ENCODE data around the gene XXYLT1. TPM values are rescaled to one million over a fixed set of nuclear protein-coding genes. Genes with fewer than 3 reads are reported as not detected.
A peak's percentile ranks its signal among the peaks of the same experiment; 100 is the strongest.
"Not testable (repeated sequence)": the region's sequence is repeated elsewhere in the genome, so short reads cannot be mapped to it uniquely, and the experiment has no call there.

The XXYLT1 gene
- total and polyA plus RNA-seq, 10 donors: 2.7 to 22.3 (median 9.5) TPM

- DNase-seq: no peak
- intact Hi-C loops (cut with DNase I; ENCODE audit: low total_unique reads): no loop called here
- H3K27ac ChIP-seq: peak overlapping the region in 4 of 8 donors; percentile 13 to 73 (median 45)
- no peaks in the 10 kb centered on the region for H3K27me3 ChIP-seq (replicated peaks in 1 of 7)
- H3K4me1 ChIP-seq: peaks cover 6 to 43% (median 27%) of the 10 kb centered on the region in 6 donors
- 90 to 99% (median 93%) methylated on average over 8 of the region's 8 CpGs for WGBS, 5 donors
- H3K4me3 ChIP-seq: no peak overlapping the region
- H3K36me3 ChIP-seq: peaks cover 0 to 2% (median 0%) of the 10 kb centered on the region in 6 donors
- H3K9me3 ChIP-seq: no peaks in the 10 kb centered on the region
- TF ChIP-seq CTCF (IDR thresholded peaks at IDR 0.05 in 8 of 11, conservative IDR thresholded peaks at IDR 0.05 in 3 of 11) (no peak), POLR2AphosphoS5 (IDR thresholded peaks at IDR 0.05) (no peak), POLR2A (IDR thresholded peaks at IDR 0.05) (no peak)
These were observed 51.4 kb downstream of the XXYLT1 start for GRCh38 chr3:195219351-195220230.

GRCh38 chr3:195218331-195218730 lies 52.6 kb downstream of the XXYLT1 start:
- H3K36me3 ChIP-seq; H3K9me3 ChIP-seq; DNase-seq; intact Hi-C loops (cut with DNase I; ENCODE audit: low total_unique reads); H3K4me3 ChIP-seq; H3K27me3 ChIP-seq (replicated peaks in 1 of 7); H3K27ac ChIP-seq: not testable (repeated sequence)
- peaks cover 6 to 30% (median 18%) of the 10 kb centered on the region in 6 donors for H3K4me1 ChIP-seq
- WGBS, 5 donors: 51 to 91% (median 80%) methylated on average over 2 to 5 of the region's 5 CpGs

- DNase-seq; H3K4me3 ChIP-seq; H3K4me1 ChIP-seq; H3K27me3 ChIP-seq (replicated peaks in 1 of 7); H3K36me3 ChIP-seq; intact Hi-C loops (cut with DNase I; ENCODE audit: low total_unique reads); H3K9me3 ChIP-seq; H3K27ac ChIP-seq: not testable (repeated sequence)
- WGBS, 5 donors: 78 to 95% (median 93%) methylated on average over 2 of the region's 2 CpGs
These were observed 55.4 kb downstream of the XXYLT1 start for GRCh38 chr3:195215576-195215975.

GRCh38 chr3:195214381-195214780 lies 56.6 kb downstream of the XXYLT1 start:
- H3K27ac ChIP-seq: no peak overlapping the region
- no peak overlapping the region for H3K4me3 ChIP-seq
- intact Hi-C loops (cut with DNase I; ENCODE audit: low total_unique reads): no loop called here
- TF ChIP-seq POLR2A (IDR thresholded peaks at IDR 0.05) (no peak), CTCF (IDR thresholded peaks at IDR 0.05 in 8 of 11, conservative IDR thresholded peaks at IDR 0.05 in 3 of 11) (no peak), POLR2AphosphoS5 (IDR thresholded peaks at IDR 0.05) (no peak)
- H3K9me3 ChIP-seq: no peaks in the 10 kb centered on the region
- H3K36me3 ChIP-seq: no peaks in the 10 kb centered on the region
- WGBS, 5 donors: 95 to 97% (median 96%) methylated on average over 8 of the region's 8 CpGs
- no peak for DNase-seq
- no peaks in the 10 kb centered on the region for H3K27me3 ChIP-seq (replicated peaks in 1 of 7)
- peaks cover 0 to 10% (median 2%) of the 10 kb centered on the region in 6 donors for H3K4me1 ChIP-seq

- no peaks in the 10 kb centered on the region for H3K27me3 ChIP-seq (replicated peaks in 1 of 7)
These were observed 57.2 kb downstream of the XXYLT1 start for GRCh38 chr3:195213639-195214315.

More at GRCh38 chr3:195213639-195214315, 57.2 kb downstream of the XXYLT1 start:
- no peak for TF ChIP-seq POLR2AphosphoS5 (IDR thresholded peaks at IDR 0.05)
- no peak for TF ChIP-seq POLR2A (IDR thresholded peaks at IDR 0.05)
- TF ChIP-seq CTCF (IDR thresholded peaks at IDR 0.05 in 8 of 11, conservative IDR thresholded peaks at IDR 0.05 in 3 of 11): no peak
- no peak for DNase-seq
- Histone ChIP-seq H3K4me3 (no peak overlapping the region), H3K36me3 (no peaks in the 10 kb centered on the region), H3K27ac (no peak overlapping the region), H3K9me3 (no peaks in the 10 kb centered on the region), H3K4me1 (peaks cover 0 to 15% (median 4%) of the 10 kb centered on the region in 6 donors)
- intact Hi-C loops (cut with DNase I; ENCODE audit: low total_unique reads): no loop called here
- 83 to 95% (median 86%) methylated on average over 8 to 9 of the region's 9 CpGs for WGBS, 5 donors

Measured in spleen (tissue), 11 donors.